Measurements from ENCODE around the gene COX6A2.

- TF ChIP-seq CTCF (optimal IDR thresholded peaks at IDR 0.05 in 1 of 3, IDR thresholded peaks at IDR 0.05 in 1 of 3, conservative IDR thresholded peaks at IDR 0.05 in 1 of 3; ENCODE audit: extremely low read depth in 1 of 3, insufficient read depth in 2 of 3, low read length in 3 of 3) (no peak), EZH2 (IDR thresholded peaks at IDR 0.05; ENCODE audit: low read length) (no peak)
Measured at GRCh38 chr16:31416371-31416770, 11.8 kb downstream of the COX6A2 start.

Measured in keratinocyte (primary cell).